Stromal cell of bone marrow (primary cell): ENCODE data around the gene CHRDL2.
"Not testable (repeated sequence)": the region's sequence is repeated elsewhere in the genome, so short reads cannot be mapped to it uniquely, and the experiment has no call there.

Experiments used
- DNase-seq: peaks from one replicate; pipeline ENCODE4 v3.0.0-alpha.2; 2012; ENCODE audit warnings: low read depth

Gene CHRDL2

GRCh38 chr11:74731301-74732094, at the start of gene CHRDL2:
TSS of gene CHRDL2 (minus strand) at chr11:74731426. CDS start at chr11:74730888, 538 bp downstream.
- no peak for DNase-seq

GRCh38 chr11:74780248-74781005, 49.2 kb upstream of the CHRDL2 start:
- no peak for DNase-seq

- no peak for DNase-seq
Observed at GRCh38 chr11:74778581-74778980, 47.4 kb upstream of the CHRDL2 start.

DNA sequence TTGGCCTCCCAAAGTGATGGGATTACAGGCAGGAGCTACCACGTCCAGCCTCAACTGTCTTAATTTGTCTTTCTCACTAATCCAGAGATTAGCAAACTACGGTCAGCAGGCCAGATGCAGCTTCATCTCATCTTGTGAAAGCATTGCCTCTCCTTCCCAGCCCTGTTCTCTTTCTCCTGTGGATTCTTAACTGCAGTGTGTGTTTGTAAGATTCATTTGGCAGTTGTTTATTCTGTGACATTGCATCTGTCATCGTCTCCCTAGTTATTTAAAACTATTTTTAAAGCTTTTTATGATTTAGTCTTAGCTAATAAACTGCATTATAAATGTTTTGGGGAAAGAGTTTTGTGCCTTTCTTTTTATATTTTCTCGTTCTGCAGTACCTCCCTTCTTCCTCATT, 46.7 kb upstream of the CHRDL2 start:
- DNase-seq = no peak

DNA sequence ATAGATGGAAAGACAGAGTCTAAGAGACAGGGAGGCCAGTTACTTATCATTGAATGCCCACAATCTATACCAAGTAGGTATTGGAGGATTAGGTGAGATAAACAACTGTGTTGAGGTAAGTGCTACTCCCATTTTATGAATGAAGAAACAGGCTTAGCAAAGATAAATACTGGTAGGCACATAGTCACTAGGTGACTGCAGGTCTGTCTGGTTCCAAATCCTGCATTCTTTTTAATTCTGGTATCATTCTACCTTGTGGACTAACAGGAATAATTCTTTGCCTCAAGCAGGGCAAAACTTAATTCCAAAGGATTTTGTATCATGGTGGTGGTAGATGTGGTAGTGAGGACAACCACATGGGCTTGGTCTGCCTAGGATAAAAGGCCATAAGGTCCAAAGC, 45.8 kb upstream of the CHRDL2 start:
- no peak for DNase-seq

GRCh38 chr11:74776546-74776945, 45.3 kb upstream of the CHRDL2 start:
- no peak for DNase-seq

DNA sequence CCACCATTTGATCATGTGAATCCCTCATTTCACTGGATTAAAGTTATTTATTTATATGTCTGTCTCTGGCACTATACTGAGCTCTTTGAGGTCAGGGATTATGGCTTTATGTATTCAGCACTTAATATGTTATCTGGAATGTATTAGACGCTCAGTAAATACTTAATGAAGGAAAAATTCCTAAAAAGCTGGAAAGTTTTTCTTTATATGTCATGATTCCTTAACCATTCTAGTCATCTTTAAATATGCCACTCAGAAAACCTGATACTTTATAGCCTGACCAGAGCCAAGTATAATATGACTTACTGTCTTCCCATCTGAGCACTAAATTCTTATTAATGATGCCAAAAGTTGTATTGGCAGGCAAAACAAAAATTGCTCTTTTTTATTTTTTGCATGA, 44.5 kb upstream of the CHRDL2 start:
- DNase-seq = no peak

DNA sequence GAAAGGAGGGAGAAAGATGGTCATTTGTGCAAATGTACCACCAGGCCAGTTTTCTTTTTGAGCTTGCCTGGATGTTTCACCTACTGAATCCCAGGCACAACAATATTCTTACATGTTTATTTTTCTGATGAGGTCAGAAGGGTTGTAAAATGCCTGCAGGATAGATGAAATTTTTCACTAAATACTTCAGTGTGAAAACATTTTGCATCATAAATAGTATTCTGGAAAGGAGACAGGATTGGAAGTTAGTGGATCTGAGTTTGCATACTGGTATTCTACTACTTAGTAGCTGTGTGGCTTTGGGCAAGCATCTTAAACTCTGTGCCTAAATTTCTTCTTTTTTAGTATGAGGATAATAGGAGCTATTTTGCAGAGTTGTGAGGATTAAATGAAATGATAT, 42.2 kb upstream of the CHRDL2 start:
- DNase-seq = no peak

DNA sequence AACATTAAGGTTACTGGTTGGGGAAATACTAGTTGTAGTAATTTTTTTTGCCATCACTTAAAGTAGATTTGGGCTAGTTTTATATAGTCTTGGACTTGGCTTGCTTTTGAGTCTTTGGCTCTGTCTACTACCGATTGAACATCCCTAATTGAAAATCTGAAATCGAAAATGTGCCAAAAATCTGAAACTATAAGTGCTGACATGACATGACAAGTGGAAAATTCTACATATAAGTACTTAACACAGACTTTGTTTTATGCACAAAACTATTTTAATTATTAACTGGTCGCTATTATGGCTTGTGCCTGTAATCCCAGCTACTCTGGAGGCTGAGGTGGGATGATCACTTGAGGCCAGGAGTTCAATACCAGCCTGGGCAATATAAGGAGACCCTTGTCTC, 39.9 kb upstream of the CHRDL2 start:
- no peak for DNase-seq

DNA sequence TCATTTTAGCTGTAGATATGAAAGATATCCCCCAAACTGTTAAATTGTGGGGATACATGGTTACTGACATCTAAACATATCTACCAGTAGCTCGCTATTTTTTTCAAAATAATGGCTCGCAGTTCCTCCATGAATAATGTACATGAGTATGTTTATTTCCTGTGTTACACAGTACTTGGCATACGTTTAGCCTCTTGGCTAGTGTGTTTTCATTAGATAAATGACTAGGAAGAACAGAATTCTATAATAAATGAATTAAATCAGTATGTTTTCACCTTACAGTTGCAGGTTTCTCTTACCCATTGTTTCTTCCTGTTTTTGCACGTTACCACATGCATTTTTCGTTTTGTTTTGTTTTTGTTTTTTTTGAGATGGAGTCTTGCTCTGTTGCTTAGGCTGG, 39.2 kb upstream of the CHRDL2 start:
- DNase-seq = no peak

- no peak for DNase-seq
Observed at GRCh38 chr11:74769055-74769707, 38.0 kb upstream of the CHRDL2 start.

DNA sequence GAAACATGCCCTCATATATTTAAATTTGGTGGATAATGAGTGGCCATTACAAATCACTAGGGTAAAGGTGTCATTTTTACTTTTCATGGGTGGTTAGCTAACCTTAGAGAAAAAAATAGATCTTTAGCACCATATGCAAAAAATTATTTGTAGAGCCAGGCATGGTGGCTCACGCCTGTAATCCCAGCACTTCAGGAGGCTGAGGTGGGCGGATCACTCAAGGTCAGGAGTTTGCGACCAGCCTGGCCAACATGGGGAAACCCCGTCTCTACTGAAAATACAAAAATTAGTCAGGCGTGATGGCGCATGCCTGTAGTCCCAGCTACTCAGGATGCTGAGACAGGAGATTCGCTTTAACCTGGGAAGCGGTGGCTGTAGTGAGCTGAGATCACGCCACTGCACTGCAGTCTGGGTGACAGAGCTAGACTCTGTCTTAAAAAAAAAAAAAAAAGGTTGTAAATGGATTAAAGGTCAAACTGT, 37.0 kb upstream of the CHRDL2 start:
- not testable (repeated sequence) for DNase-seq

DNA sequence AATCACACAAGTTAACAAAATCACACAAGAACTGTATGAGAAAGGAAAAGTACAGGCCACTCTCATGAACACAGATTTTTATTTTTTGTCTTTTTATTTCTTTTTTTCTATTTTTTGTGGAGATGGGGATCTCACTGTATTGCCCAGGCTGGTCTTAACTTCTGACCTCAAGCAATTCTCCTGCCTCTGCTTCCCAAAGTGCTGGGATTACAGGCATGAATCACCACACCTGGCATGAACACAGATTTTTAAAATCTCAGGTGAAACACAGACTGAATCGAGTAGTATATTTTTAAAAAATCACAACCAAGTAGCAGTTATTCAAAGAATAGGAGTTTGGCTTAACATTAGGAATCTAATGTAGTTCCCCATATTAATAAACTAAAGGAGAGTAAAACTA, 35.7 kb upstream of the CHRDL2 start:
- DNase-seq = no peak

- DNase-seq = no peak
Observed at GRCh38 chr11:74756571-74756970, 25.3 kb upstream of the CHRDL2 start.

DNA sequence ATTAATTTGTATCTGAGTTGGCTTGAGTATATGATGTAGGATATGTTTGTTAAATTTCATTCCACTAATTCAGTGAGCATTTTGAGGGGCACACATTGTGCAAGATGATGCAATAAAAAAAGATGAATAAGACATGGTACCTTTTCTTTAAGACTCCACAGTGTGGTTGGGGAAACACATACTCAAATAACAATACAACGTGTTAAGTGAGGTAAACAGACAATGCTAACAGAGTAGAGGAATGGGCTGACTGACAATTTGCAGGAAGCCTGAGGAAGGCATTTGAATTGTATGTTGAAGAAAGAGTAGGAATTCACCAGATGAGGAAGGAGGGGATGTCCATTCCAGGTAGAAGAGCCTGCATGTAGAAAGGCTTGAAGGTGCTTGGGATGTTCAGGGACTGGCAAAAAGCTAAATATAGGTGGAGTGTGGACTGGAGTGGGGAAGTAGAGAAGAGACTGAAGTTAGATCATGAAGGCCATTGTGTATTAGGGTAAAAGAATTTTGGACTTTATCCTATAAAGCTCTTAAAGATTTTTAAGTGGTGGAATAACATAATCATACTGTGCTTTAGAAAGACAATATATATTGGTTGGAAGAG, 24.3 kb upstream of the CHRDL2 start:
- no peak for DNase-seq

DNA sequence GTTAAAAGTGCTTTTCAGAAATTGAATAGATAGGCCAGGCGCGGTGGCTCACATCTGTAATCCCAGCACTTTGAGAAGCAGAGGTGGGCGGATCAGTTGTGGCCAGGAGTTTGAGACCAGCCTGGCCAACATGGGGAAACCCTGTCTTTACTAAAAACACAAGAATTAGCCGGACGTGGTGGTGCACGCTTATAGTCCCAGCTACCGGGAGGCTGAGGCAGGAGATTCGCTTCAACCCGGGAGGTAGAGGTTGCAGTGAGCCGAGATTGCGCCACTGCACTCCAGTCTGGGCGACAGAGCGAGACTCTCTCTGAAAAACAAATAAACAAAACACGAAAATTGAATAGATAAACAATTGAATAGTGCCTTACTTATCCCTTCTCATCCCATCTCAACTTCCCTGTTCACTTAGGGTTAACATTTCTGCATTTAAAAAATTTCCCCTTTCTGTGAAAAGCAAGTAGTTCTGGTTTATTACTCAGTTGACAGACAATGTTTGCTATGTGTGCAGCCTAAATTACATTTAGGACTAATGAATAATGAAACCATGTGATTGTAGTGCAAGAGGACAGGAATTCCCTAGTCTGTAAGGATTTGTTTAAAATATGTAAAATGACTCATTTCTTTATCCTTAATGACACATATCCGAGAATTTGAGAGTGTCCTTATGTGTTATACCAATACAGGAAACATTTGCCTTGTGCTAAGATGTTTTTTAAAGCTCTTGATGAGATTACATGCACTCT, 23.5 kb upstream of the CHRDL2 start:
- DNase-seq = peak; percentile 63

GRCh38 chr11:74751303-74751702, 20.1 kb upstream of the CHRDL2 start:
- no peak for DNase-seq

DNA sequence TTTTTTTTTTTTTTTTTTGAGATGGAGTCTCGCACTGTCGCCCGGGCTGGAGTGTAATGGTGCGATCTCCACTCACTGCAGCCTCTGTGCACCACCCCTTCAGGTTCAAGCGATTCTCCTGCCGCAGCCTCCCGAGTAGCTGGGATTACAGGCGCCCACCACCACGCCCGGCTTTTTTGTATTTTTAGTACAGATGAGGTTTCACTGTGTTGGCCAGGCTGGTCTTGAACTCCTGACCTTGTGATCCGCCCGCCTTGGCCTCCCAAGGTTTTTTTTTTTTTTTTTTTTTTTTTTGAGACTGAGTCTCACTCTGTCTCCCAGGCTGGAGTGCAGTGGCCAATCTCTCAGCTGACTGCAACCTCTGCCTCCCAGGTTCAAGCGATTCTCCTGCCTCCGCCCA, 19.4 kb upstream of the CHRDL2 start:
- not testable (repeated sequence) for DNase-seq

- DNase-seq = no peak
Observed at GRCh38 chr11:74749965-74750296, 18.7 kb upstream of the CHRDL2 start.

- DNase-seq = no peak
Observed at GRCh38 chr11:74749127-74749964, 18.1 kb upstream of the CHRDL2 start.
